Adrenal gland (tissue), 12 donors: Measurements from ENCODE around the gene IGSF6. TPM values are rescaled to one million over a fixed set of nuclear protein-coding genes. Genes with fewer than 3 reads are reported as not detected.

Experiments
- DNase-seq, 7 donors: peaks; one replicate each; pipeline ENCODE4 v3.0.0-alpha.2; 2019 to 2020
- H3K27ac ChIP-seq, 5 donors: fragments of 200-600 bp; sonication (generic) in 4 of 5; 1 replicate in 3 of 5; 2 replicates in 2 of 5; pipeline versions ENCODE4 v1.5.1 to v1.8.0; 2016 to 2020; ENCODE audit warnings: mild to moderate bottlenecking in 1 of 5
- H3K27me3 ChIP-seq: fragments of 200-600 bp; 2 replicates; pipeline ENCODE4 v1.8.0; 2021
- H3K36me3 ChIP-seq, 2 donors: fragments of 200-600 bp; replicated peaks in 1 of 2; 1 replicate in 1 of 2; 2 replicates in 1 of 2; pipeline versions ENCODE4 v1.5.1 to v1.8.0; 2018 to 2022
- H3K4me1 ChIP-seq, 2 donors: fragments of 200-600 bp; replicated peaks in 1 of 2; 1 replicate in 1 of 2; 2 replicates in 1 of 2; pipeline versions ENCODE4 v1.5.1 to v1.8.0; 2018 to 2021
- H3K4me3 ChIP-seq, 4 donors: fragments of 200-600 bp; sonication (generic) in 3 of 4; one replicate each; pipeline ENCODE4 v1.5.1; 2016 to 2018
- H3K9me3 ChIP-seq, 3 donors: fragments of 200-600 bp; sonication (generic) in 1 of 3; replicated peaks in 1 of 3; 1 replicate in 2 of 3; 2 replicates in 1 of 3; pipeline versions ENCODE4 v1.5.1 to v1.8.0; 2016 to 2021
- POLR2A ChIP-seq, 2 donors: fragments of 450-650 bp; IDR thresholded peaks; one replicate each; pipeline ENCODE4 v1.6.1; 2017; ENCODE audit warnings: antibody characterized with exemption in 2 of 2, mild to moderate bottlenecking in 2 of 2, moderate library complexity in 1 of 2
- WGBS, 4 donors: extraction: QIAGEN DNeasy Blood & Tissue Kit in 2 of 4; methylation state at CpG; one replicate each; pipeline versions ENCODE4 v1.1.5 to v1.1.7; 2013 to 2017; 5-methylcytosine and 5-hydroxymethylcytosine counted together
- intact Hi-C, 2 donors: fragments of 100-400 bp; cut with DNase I; formaldehyde crosslinking; loops; one replicate each; pipeline versions ENCODE4 v1.14.1 to v1.15.0; 2022 to 2023
- polyA plus RNA-seq, 3 donors: library from polyadenylated mRNA; stranded (reverse); fragments of 200-250 nt in 2 of 3; fragments of 350-450 nt in 1 of 3; fragmentation: Illumina TruSeq in 1 of 3; extraction: RNeasy Lipid Tissue Mini Kit (QIAGEN cat#74804) in 1 of 3; gene quantifications; one replicate each; pipeline ENCODE4 v1.2.3, GENCODE V29; 2013 to 2014
- total RNA-seq, 9 donors: library from RNA; depleted of rRNA in 4 of 9; stranded (reverse); fragments of >200 nt in 4 of 9; fragments of 120-200 nt in 1 of 9; fragmentation: NEBNext Ultra II Directional in 1 of 9; extraction: Animal tissue kit (Norgen Biotek cat#: 25700) in 1 of 9; gene quantifications; one replicate each; pipeline versions ENCODE4 v1.1.0 to v1.2.4, GENCODE V29; 2013 to 2023
- TF ChIP-seq, protein P1 (sequence below), 6 experiments: fragments of 450-650 bp in 4 of 6; fragments of 200-600 bp in 2 of 6; sonication (generic) in 1 of 6; IDR thresholded peaks; 1 replicate in 5 of 6; 2 replicates in 1 of 6; pipeline versions ENCODE4 v1.5.1 to v1.8.0; 2016 to 2021; ENCODE audit warnings: antibody characterized with exemption in 6 of 6, mild to moderate bottlenecking in 2 of 6, moderate library complexity in 1 of 6
- donor health status: healthy with polysubstance abuse.
- donor health status: Bipolar disorder and iron deficiency.
- donor health status: DM: yes; HTN: yes; CAD: no.
- donor health status: DM: no; HTN: no; CAD: no.
- donor health status: DM: no; HTN: no; CAD: no.
- donor health status: DM: yes; HTN: yes; CAD: no.

Gene IGSF6
- total and polyA plus RNA-seq, 12 donors, result 3.3 to 35.6 (median 9.1) TPM

- TF ChIP-seq, protein P1, sequence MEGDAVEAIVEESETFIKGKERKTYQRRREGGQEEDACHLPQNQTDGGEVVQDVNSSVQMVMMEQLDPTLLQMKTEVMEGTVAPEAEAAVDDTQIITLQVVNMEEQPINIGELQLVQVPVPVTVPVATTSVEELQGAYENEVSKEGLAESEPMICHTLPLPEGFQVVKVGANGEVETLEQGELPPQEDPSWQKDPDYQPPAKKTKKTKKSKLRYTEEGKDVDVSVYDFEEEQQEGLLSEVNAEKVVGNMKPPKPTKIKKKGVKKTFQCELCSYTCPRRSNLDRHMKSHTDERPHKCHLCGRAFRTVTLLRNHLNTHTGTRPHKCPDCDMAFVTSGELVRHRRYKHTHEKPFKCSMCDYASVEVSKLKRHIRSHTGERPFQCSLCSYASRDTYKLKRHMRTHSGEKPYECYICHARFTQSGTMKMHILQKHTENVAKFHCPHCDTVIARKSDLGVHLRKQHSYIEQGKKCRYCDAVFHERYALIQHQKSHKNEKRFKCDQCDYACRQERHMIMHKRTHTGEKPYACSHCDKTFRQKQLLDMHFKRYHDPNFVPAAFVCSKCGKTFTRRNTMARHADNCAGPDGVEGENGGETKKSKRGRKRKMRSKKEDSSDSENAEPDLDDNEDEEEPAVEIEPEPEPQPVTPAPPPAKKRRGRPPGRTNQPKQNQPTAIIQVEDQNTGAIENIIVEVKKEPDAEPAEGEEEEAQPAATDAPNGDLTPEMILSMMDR (IDR thresholded peaks at IDR 0.05), result no peak
- TF ChIP-seq POLR2A (IDR thresholded peaks at IDR 0.05), result no peak
- H3K36me3 ChIP-seq, result no peaks in the 10 kb centered on the region
- no peak for DNase-seq
- peak overlapping the region; percentile 31 to 89 (median 84) for H3K27ac ChIP-seq
- intact Hi-C loops, result loop anchor here in 1 of 2 donors (5.0 kb wide), 1 partner anchor 62 kb away; no protein-coding TSS in a partner anchor
- no peaks in the 10 kb centered on the region for H3K9me3 ChIP-seq
- H3K4me3 ChIP-seq, result peak overlapping the region in 1 of 4 donors; percentile 46
- WGBS, 4 donors, result 57 to 69% (median 66%) methylated on average over 4 of the region's 4 CpGs
- H3K4me1 ChIP-seq, result peaks cover 21 to 72% of the 10 kb centered on the region in 2 donors
- no peaks in the 10 kb centered on the region for H3K27me3 ChIP-seq
Measured at GRCh38 chr16:21644674-21645073, 7.7 kb downstream of the IGSF6 start.

DNA sequence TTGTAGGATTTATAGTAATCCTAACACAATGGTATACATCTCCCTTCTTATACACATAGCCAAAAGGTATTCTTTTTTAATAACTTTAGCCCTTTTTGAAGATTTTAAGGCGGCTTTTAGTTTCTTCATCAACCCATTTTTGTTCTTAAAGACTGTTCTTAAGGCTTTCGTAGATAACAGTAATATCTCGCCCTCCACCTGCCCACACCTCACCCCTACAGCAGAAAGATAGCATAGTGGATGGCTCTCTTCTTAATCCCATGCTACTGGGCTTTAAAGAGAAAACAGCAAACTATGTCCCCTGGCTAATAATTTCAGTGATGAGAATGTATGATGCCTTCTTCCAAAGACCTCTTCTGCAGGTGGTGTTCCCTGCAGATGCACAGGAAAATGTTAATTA is 8.6 kb downstream of the IGSF6 start:
- no peak for DNase-seq
- 91 to 97% (median 95%) methylated on average over 3 of the region's 3 CpGs for WGBS, 4 donors
- Histone ChIP-seq H3K4me1 (peaks cover 21 to 72% of the 10 kb centered on the region in 2 donors), H3K4me3 (no peak overlapping the region), H3K36me3 (no peaks in the 10 kb centered on the region), H3K27me3 (no peaks in the 10 kb centered on the region), H3K9me3 (no peaks in the 10 kb centered on the region), H3K27ac (peak overlapping the region in 3 of 5 donors; percentile 24 to 89 (median 84))
- TF ChIP-seq, protein P1 (IDR thresholded peaks at IDR 0.05), result no peak
- no peak for TF ChIP-seq POLR2A (IDR thresholded peaks at IDR 0.05)
- intact Hi-C loops, result loop anchor here in 1 of 2 donors (5.0 kb wide), 1 partner anchor 61 kb away; no protein-coding TSS in a partner anchor

DNA sequence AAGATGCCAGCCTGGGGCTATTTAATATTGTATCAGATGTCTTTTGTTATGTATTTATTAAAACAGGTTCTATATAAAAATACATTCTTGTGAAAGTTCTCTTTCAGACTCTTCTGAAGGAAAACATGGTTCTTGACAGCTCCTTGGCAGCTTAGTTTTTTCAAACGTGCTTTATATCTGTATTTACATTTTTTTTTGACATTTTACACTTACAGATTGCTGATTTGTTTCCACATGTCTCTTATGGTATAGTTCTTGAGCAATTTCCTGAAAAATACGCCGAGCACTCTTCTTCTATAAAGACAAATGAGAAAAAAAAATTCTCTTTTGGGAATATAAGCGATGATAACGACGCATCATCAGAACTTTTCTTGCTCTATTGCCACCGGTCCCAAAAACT is 9.5 kb downstream of the IGSF6 start:
- Histone ChIP-seq H3K9me3 (no peaks in the 10 kb centered on the region), H3K36me3 (no peaks in the 10 kb centered on the region), H3K27ac (peak overlapping the region in 1 of 5 donors; percentile 89), H3K27me3 (no peaks in the 10 kb centered on the region), H3K4me3 (no peak overlapping the region), H3K4me1 (peaks cover 21 to 72% of the 10 kb centered on the region in 2 donors)
- 59 to 74% (median 66%) methylated on average over 7 of the region's 7 CpGs for WGBS, 4 donors
- no peak for DNase-seq
- TF ChIP-seq, protein P1 (IDR thresholded peaks at IDR 0.05), result no peak
- intact Hi-C loops, result loop anchor here in 1 of 2 donors (5.0 kb wide), 1 partner anchor 61 kb away; no protein-coding TSS in a partner anchor

GRCh38 chr16:21641916-21642315 is 10.5 kb downstream of the IGSF6 start:
- TF ChIP-seq, protein P1 (IDR thresholded peaks at IDR 0.05), result no peak
- TF ChIP-seq POLR2A (IDR thresholded peaks at IDR 0.05), result no peak
- Histone ChIP-seq H3K4me1 (peaks cover 21 to 65% of the 10 kb centered on the region in 2 donors), H3K27ac (peak overlapping the region in 1 of 5 donors; percentile 9), H3K27me3 (no peaks in the 10 kb centered on the region), H3K36me3 (no peaks in the 10 kb centered on the region), H3K9me3 (no peaks in the 10 kb centered on the region), H3K4me3 (no peak overlapping the region)
- 65 to 84% (median 73%) methylated on average over 6 of the region's 6 CpGs for WGBS, 4 donors
- DNase-seq, result no peak
- intact Hi-C loops, result loop anchor here in 1 of 2 donors (5.0 kb wide), 1 partner anchor 60 kb away; no protein-coding TSS in a partner anchor
